Neuronal stem cell (in vitro differentiated cells): ENCODE data around the gene RNF150.

Experiments
- DNase-seq: peaks from one replicate; pipeline ENCODE4 v3.0.0-alpha.2; 2013; ENCODE audit warnings: low spot score
- H2AFZ ChIP-seq: one replicate; pipeline ENCODE4 v1.6.1; 2013; ENCODE audit warnings: mild to moderate bottlenecking, low read length, inconsistent platforms
- H2AK5ac ChIP-seq: 2 replicates; pipeline ENCODE4 v1.6.1; 2013; ENCODE audit warnings: low read depth, mild to moderate bottlenecking, inconsistent platforms, low read length, moderate library complexity, mixed read lengths
- H2BK120ac ChIP-seq: 2 replicates; pipeline ENCODE4 v1.6.1; 2013; ENCODE audit warnings: low read depth, mild to moderate bottlenecking, inconsistent platforms, low read length, moderate library complexity, mixed read lengths
- H2BK12ac ChIP-seq: one replicate; pipeline ENCODE4 v1.6.1; 2013; ENCODE audit warnings: low read length, inconsistent platforms
- H2BK15ac ChIP-seq: 2 replicates; pipeline ENCODE4 v1.6.1; 2013; ENCODE audit warnings: mild to moderate bottlenecking, low read length, inconsistent platforms, mixed read lengths
- H2BK5ac ChIP-seq: one replicate; pipeline ENCODE4 v1.6.1; 2013; ENCODE audit warnings: inconsistent platforms, mild to moderate bottlenecking, low read length, moderate library complexity
- H3K14ac ChIP-seq: one replicate; pipeline ENCODE4 v1.6.1; 2013; ENCODE audit warnings: low read length, inconsistent platforms
- H3K18ac ChIP-seq: 2 replicates; pipeline ENCODE4 v1.6.1; 2013; ENCODE audit warnings: low read length, inconsistent platforms
- H3K23ac ChIP-seq: 2 replicates; pipeline ENCODE4 v1.6.1; 2013; ENCODE audit warnings: low read depth, mild to moderate bottlenecking, mixed read lengths, low read length, inconsistent platforms; ENCODE audit not compliant: poor library complexity
- H3K27ac ChIP-seq: replicated peaks from 3 replicates; pipeline ENCODE4 v1.5.1; 2013; ENCODE audit warnings: low read length, inconsistent platforms
- H3K27me3 ChIP-seq, 3 experiments: 2 replicates each; pipeline ENCODE4 v1.6.1; 2013; ENCODE audit warnings: low read length in 3 of 3, mild to moderate bottlenecking in 2 of 3, inconsistent platforms in 1 of 3, low read depth in 1 of 3, mixed read lengths in 1 of 3, moderate library complexity in 1 of 3; ENCODE audit not compliant: control insufficient read depth in 3 of 3, insufficient read depth in 3 of 3
- H3K36me3 ChIP-seq, 2 donors: replicated peaks in 1 of 2; 2 replicates each; pipeline ENCODE4 v1.6.1; 2013; ENCODE audit warnings: low read length in 2 of 2; ENCODE audit not compliant: control insufficient read depth in 2 of 2, insufficient read depth in 2 of 2
- H3K4ac ChIP-seq: 2 replicates; pipeline ENCODE4 v1.6.1; 2013; ENCODE audit warnings: inconsistent platforms, mild to moderate bottlenecking, low read length, moderate library complexity
- H3K4me1 ChIP-seq, 2 donors: 1 replicate in 1 of 2; 2 replicates in 1 of 2; pipeline ENCODE4 v1.6.1; 2013; ENCODE audit warnings: low read length in 2 of 2, low read depth in 1 of 2; ENCODE audit not compliant: control insufficient read depth in 2 of 2, insufficient read depth in 1 of 2
- H3K4me2 ChIP-seq: one replicate; pipeline ENCODE4 v1.6.1; 2013; ENCODE audit warnings: mild to moderate bottlenecking, low read length, inconsistent platforms; ENCODE audit not compliant: insufficient read depth, poor library complexity, severe bottlenecking
- H3K4me3 ChIP-seq, 2 donors: 2 replicates each; pipeline ENCODE4 v1.5.1; 2013; ENCODE audit warnings: low read length in 2 of 2, mild to moderate bottlenecking in 2 of 2, inconsistent platforms in 1 of 2, moderate library complexity in 1 of 2
- H3K79me1 ChIP-seq: one replicate; pipeline ENCODE4 v1.6.1; 2013; ENCODE audit warnings: low read depth, mild to moderate bottlenecking, inconsistent platforms, low read length, moderate library complexity
- H3K9ac ChIP-seq: one replicate; pipeline ENCODE4 v1.6.1; 2013; ENCODE audit warnings: mild to moderate bottlenecking, low read depth, low read length, inconsistent platforms; ENCODE audit not compliant: poor library complexity
- H3K9me3 ChIP-seq, 2 donors: replicated peaks in 1 of 2; 2 replicates each; pipeline versions ENCODE3 to v1.6.1; 2013; ENCODE audit warnings: low read length in 2 of 2, mild to moderate bottlenecking in 2 of 2, inconsistent platforms in 1 of 2, low read depth in 1 of 2, mixed read lengths in 1 of 2, moderate library complexity in 1 of 2; ENCODE audit not compliant: control insufficient read depth in 2 of 2, insufficient read depth in 1 of 2
- H4K8ac ChIP-seq: one replicate; pipeline ENCODE4 v1.6.1; 2013; ENCODE audit warnings: low read depth, mild to moderate bottlenecking, inconsistent platforms, low read length, moderate library complexity
- H4K91ac ChIP-seq: one replicate; pipeline ENCODE4 v1.6.1; 2013; ENCODE audit warnings: low read length, low read depth, mild to moderate bottlenecking, inconsistent platforms; ENCODE audit not compliant: poor library complexity
- WGBS, 2 donors: extraction: QIAGEN DNeasy Blood & Tissue Kit; methylation state at CpG; one replicate each; pipeline ENCODE4 v1.1.7; 2013; ENCODE audit warnings: missing lambda C conversion rate in 2 of 2, mixed read lengths in 1 of 2; ENCODE audit not compliant: insufficient read length in 2 of 2, insufficient replicate concordance in 1 of 2; ENCODE audit errors: extremely low coverage in 2 of 2; 5-methylcytosine and 5-hydroxymethylcytosine counted together

The RNF150 gene

DNA sequence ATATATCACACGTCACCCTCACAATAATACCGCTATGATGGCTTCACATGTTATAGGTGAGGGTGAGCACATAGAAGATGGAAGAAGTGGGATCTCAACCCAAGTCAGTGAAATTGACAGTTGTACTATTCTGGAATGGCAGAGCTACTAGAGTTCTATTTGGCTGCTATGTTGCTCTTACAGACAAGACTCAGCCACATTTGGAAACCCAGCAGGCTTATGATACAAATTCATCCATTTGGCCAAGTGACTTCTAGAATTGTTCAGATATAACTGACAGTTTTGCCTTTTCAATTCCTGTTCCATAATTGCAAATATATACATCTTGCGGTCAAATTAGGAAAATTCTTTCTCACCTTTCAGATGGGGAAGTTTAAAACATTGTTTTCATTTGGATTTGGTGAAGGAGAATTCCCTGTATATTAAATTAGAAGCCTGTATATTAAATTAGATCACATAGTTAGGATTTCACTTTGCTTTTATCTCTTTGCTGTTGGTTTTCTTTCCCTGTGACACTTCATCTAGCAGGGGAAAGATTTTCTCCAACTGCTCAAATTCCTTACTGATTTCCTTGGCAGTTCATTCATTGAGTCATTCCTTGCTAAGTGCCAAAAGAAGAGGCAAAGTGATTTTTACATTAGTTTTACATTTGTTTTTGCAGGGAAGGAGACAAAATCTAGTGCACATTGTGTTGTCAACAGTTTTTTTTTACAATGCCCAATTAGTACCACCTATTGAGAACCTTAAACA is 256.5 kb downstream of the RNF150 start:
- no peak overlapping the region for H3K4me2 ChIP-seq
- no peak overlapping the region for H3K4me3 ChIP-seq
- H3K9me3 ChIP-seq = peaks cover 2 to 20% of the 10 kb centered on the region in 2 donors
- no peak overlapping the region for H2BK120ac ChIP-seq
- H3K9ac ChIP-seq = no peak overlapping the region
- H3K14ac ChIP-seq = no peak overlapping the region
- no peaks in the 10 kb centered on the region for H3K79me1 ChIP-seq
- no peak overlapping the region for H2BK12ac ChIP-seq
- H3K18ac ChIP-seq = no peak overlapping the region
- H3K4ac ChIP-seq = no peak overlapping the region
- H3K4me1 ChIP-seq = no peaks in the 10 kb centered on the region
- no CpG with 5 or more reads among the region's 3 CpGs for WGBS, 2 donors
- H2BK5ac ChIP-seq = no peak overlapping the region
- no peak for DNase-seq
- H2BK15ac ChIP-seq = no peak overlapping the region
- no peak overlapping the region for H3K27ac ChIP-seq
- H2AFZ ChIP-seq = no peak overlapping the region
- H2AK5ac ChIP-seq = no peak overlapping the region
- peaks cover 0 to 17% (median 0%) of the 10 kb centered on the region in 3 experiments for H3K27me3 ChIP-seq
- no peak overlapping the region for H4K8ac ChIP-seq
- H3K36me3 ChIP-seq = no peaks in the 10 kb centered on the region
- no peak overlapping the region for H3K23ac ChIP-seq
- no peak overlapping the region for H4K91ac ChIP-seq

GRCh38 chr4:140875746-140876452 is 257.4 kb downstream of the RNF150 start:
- Histone ChIP-seq H3K18ac (no peak overlapping the region), H3K4me1 (no peaks in the 10 kb centered on the region), H2BK15ac (no peak overlapping the region), H2BK5ac (no peak overlapping the region), H3K27me3 (peaks cover 0 to 22% (median 0%) of the 10 kb centered on the region in 3 experiments), H4K8ac (no peak overlapping the region), H3K79me1 (no peaks in the 10 kb centered on the region), H4K91ac (no peak overlapping the region), H3K9me3 (peaks cover 2 to 13% of the 10 kb centered on the region in 2 donors), H2BK120ac (no peak overlapping the region), H3K36me3 (no peaks in the 10 kb centered on the region), H3K23ac (no peak overlapping the region), H2AK5ac (no peak overlapping the region), H3K4me2 (no peak overlapping the region), H2BK12ac (no peak overlapping the region), H3K9ac (no peak overlapping the region), H3K4ac (no peak overlapping the region), H3K27ac (no peak overlapping the region), H3K4me3 (no peak overlapping the region), H2AFZ (no peak overlapping the region), H3K14ac (no peak overlapping the region)
- no peak for DNase-seq
- no CpG with 5 or more reads among the region's 1 CpG for WGBS, 2 donors

GRCh38 chr4:140874056-140874455 is 259.2 kb downstream of the RNF150 start:
- H3K36me3 ChIP-seq = no peaks in the 10 kb centered on the region
- H2AK5ac ChIP-seq = no peak overlapping the region
- peaks cover 0 to 32% (median 4%) of the 10 kb centered on the region in 3 experiments for H3K27me3 ChIP-seq
- no peak overlapping the region for H2BK12ac ChIP-seq
- no peak overlapping the region for H3K9ac ChIP-seq
- H3K4me2 ChIP-seq = no peak overlapping the region
- no peaks in the 10 kb centered on the region for H3K79me1 ChIP-seq
- H2BK15ac ChIP-seq = no peak overlapping the region
- H4K91ac ChIP-seq = no peak overlapping the region
- no peak overlapping the region for H3K18ac ChIP-seq
- no peak overlapping the region for H3K23ac ChIP-seq
- no peak overlapping the region for H2BK5ac ChIP-seq
- no peak for DNase-seq
- H3K4me1 ChIP-seq = no peaks in the 10 kb centered on the region
- H3K14ac ChIP-seq = no peak overlapping the region
- WGBS, 2 donors = no CpG with 5 or more reads among the region's 1 CpG
- no peak overlapping the region for H3K27ac ChIP-seq
- peaks cover 0 to 5% of the 10 kb centered on the region in 2 donors for H3K9me3 ChIP-seq
- H4K8ac ChIP-seq = no peak overlapping the region
- H2AFZ ChIP-seq = no peak overlapping the region
- H3K4me3 ChIP-seq = no peak overlapping the region
- H2BK120ac ChIP-seq = no peak overlapping the region
- H3K4ac ChIP-seq = no peak overlapping the region

DNA sequence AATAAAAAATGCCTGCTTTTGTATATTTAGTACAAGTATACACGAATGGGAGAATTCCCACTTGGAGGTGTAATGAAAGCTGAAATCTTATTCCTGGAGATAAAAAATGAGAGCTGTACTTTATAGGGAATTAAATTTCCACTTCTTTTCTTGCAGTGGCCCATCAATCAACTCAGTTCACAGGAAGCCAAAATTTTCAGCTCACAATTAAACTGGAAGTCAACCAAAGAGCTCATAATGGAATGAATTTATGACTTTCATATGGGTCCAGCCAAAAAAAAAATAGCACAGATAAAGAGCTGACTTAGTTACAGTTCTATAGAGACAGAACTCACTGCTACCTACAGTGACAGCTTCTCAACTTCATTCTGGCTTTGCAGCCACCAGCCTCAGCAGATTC is 261.9 kb downstream of the RNF150 start:
- H3K4me2 ChIP-seq = no peak overlapping the region
- no peak overlapping the region for H3K4ac ChIP-seq
- no peak for DNase-seq
- no peak overlapping the region for H2BK12ac ChIP-seq
- H3K23ac ChIP-seq = no peak overlapping the region
- no peak overlapping the region for H2AK5ac ChIP-seq
- H3K36me3 ChIP-seq = peaks cover 0 to 17% of the 10 kb centered on the region in 2 donors
- H4K91ac ChIP-seq = no peak overlapping the region
- H2BK5ac ChIP-seq = no peak overlapping the region
- no peaks in the 10 kb centered on the region for H3K79me1 ChIP-seq
- H3K9ac ChIP-seq = no peak overlapping the region
- H2BK15ac ChIP-seq = no peak overlapping the region
- no peak overlapping the region for H2AFZ ChIP-seq
- H3K27ac ChIP-seq = no peak overlapping the region
- WGBS, 2 donors = no CpG with 5 or more reads among the region's 1 CpG
- peaks cover 0 to 44% (median 4%) of the 10 kb centered on the region in 3 experiments for H3K27me3 ChIP-seq
- no peaks in the 10 kb centered on the region for H3K9me3 ChIP-seq
- no peak overlapping the region for H3K4me3 ChIP-seq
- H3K18ac ChIP-seq = no peak overlapping the region
- peaks cover 0 to under 1% of the 10 kb centered on the region in 2 donors for H3K4me1 ChIP-seq
- H3K14ac ChIP-seq = no peak overlapping the region
- no peak overlapping the region for H2BK120ac ChIP-seq
- H4K8ac ChIP-seq = no peak overlapping the region
